NCI-H187 (cell line): Measurements from ENCODE around the gene PCBP2.
"Not testable (repeated sequence)": the region's sequence is repeated elsewhere in the genome, so short reads cannot be mapped to it uniquely, and the experiment has no call there.

Experiments used
- DNase-seq, 2 experiments: peaks; one replicate each; lab custom pipeline; 2025; lab: John Stamatoyannopoulos, UW

PCBP2 gene

GRCh38 chr12:53451661-53452158 lies at the start of gene PCBP2:
Gene PCBP2 (plus strand): TSS chr12:53452102. CDS start chr12:53454801, 2,699 bp downstream.
- DNase-seq, result peak; percentile 97 to 99

GRCh38 chr12:53402351-53402750 lies 49.6 kb upstream of the PCBP2 start:
- not testable (repeated sequence) for DNase-seq

GRCh38 chr12:53402871-53403270 lies 49.0 kb upstream of the PCBP2 start:
- no peak for DNase-seq

- DNase-seq, result no peak
These were observed 41.0 kb upstream of the PCBP2 start for GRCh38 chr12:53410951-53411350.

- DNase-seq, result no peak
These were observed 38.3 kb upstream of the PCBP2 start for GRCh38 chr12:53413485-53414204.

- DNase-seq, result no peak
These were observed 37.0 kb upstream of the PCBP2 start for GRCh38 chr12:53414756-53415417.

GRCh38 chr12:53415752-53416389 lies 36.0 kb upstream of the PCBP2 start:
- not testable (repeated sequence) for DNase-seq

GRCh38 chr12:53417291-53417816 lies 34.5 kb upstream of the PCBP2 start:
- DNase-seq, result not testable (repeated sequence)

GRCh38 chr12:53418221-53418620 lies 33.7 kb upstream of the PCBP2 start:
- no peak for DNase-seq

GRCh38 chr12:53419756-53420155 lies 32.1 kb upstream of the PCBP2 start:
- DNase-seq, result no peak

GRCh38 chr12:53422247-53422646 lies 29.7 kb upstream of the PCBP2 start:
- not testable (repeated sequence) for DNase-seq

- no peak for DNase-seq
These were observed 28.3 kb upstream of the PCBP2 start, which contains the start of gene AMHR2 for GRCh38 chr12:53423597-53423996. Gene AMHR2 (plus strand): TSS chr12:53423855. CDS start chr12:53423935, 80 bp downstream.

- DNase-seq, result no peak
These were observed 27.0 kb upstream of the PCBP2 start for GRCh38 chr12:53424626-53425514.

- no peak for DNase-seq
These were observed 26.3 kb upstream of the PCBP2 start for GRCh38 chr12:53425515-53426150.

- DNase-seq, result no peak
These were observed 23.9 kb upstream of the PCBP2 start for GRCh38 chr12:53427905-53428594.

- DNase-seq, result no peak
These were observed 23.2 kb upstream of the PCBP2 start for GRCh38 chr12:53428741-53429140.

- no peak for DNase-seq
These were observed 21.8 kb upstream of the PCBP2 start for GRCh38 chr12:53430116-53430515.

GRCh38 chr12:53431187-53431586 lies 20.7 kb upstream of the PCBP2 start:
- DNase-seq, result no peak

GRCh38 chr12:53435326-53435725 lies 16.6 kb upstream of the PCBP2 start:
- DNase-seq, result not testable (repeated sequence)

GRCh38 chr12:53439582-53439981 lies 12.3 kb upstream of the PCBP2 start:
- not testable (repeated sequence) for DNase-seq
